ENCODE measurements around the gene CX3CL1.
"Not testable (repeated sequence)": the region's sequence is repeated elsewhere in the genome, so short reads cannot be mapped to it uniquely, and the experiment has no call there.

Gene CX3CL1

DNA sequence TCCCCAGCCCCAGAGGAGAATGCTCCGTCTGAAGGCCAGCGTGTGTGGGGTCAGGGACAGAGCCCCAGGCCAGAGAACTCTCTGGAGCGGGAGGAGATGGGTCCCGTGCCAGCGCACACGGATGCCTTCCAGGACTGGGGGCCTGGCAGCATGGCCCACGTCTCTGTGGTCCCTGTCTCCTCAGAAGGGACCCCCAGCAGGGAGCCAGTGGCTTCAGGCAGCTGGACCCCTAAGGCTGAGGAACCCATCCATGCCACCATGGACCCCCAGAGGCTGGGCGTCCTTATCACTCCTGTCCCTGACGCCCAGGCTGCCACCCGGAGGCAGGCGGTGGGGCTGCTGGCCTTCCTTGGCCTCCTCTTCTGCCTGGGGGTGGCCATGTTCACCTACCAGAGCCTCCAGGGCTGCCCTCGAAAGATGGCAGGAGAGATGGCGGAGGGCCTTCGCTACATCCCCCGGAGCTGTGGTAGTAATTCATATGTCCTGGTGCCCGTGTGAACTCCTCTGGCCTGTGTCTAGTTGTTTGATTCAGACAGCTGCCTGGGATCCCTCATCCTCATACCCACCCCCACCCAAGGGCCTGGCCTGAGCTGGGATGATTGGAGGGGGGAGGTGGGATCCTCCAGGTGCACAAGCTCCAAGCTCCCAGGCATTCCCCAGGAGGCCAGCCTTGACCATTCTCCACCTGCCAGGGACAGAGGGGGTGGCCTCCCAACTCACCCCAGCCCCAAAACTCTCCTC lies 10.4 kb downstream of the CX3CL1 start:
- DNase-seq (ENCODE audit: low read depth in 1 of 2, low spot score in 1 of 2), result no peak

DNA sequence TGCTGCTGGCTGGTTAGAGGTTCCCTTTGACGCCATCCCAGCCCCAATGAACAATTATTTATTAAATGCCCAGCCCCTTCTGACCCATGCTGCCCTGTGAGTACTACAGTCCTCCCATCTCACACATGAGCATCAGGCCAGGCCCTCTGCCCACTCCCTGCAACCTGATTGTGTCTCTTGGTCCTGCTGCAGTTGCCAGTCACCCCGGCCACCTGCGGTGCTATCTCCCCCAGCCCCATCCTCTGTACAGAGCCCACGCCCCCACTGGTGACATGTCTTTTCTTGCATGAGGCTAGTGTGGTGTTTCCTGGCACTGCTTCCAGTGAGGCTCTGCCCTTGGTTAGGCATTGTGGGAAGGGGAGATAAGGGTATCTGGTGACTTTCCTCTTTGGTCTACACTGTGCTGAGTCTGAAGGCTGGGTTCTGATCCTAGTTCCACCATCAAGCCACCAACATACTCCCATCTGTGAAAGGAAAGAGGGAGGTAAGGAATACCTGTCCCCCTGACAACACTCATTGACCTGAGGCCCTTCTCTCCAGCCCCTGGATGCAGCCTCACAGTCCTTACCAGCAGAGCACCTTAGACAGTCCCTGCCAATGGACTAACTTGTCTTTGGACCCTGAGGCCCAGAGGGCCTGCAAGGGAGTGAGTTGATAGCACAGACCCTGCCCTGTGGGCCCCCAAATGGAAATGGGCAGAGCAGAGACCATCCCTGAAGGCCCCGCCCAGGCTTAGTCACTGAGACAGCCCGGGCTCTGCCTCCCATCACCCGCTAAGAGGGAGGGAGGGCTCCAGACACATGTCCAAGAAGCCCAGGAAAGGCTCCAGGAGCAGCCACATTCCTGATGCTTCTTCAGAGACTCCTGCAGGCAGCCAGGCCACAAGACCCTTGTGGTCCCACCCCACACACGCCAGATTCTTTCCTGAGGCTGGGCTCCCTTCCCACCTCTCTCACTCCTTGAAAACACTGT lies 11.3 kb downstream of the CX3CL1 start:
- DNase-seq (ENCODE audit: low read depth in 1 of 2, low spot score in 1 of 2), result no peak

DNA sequence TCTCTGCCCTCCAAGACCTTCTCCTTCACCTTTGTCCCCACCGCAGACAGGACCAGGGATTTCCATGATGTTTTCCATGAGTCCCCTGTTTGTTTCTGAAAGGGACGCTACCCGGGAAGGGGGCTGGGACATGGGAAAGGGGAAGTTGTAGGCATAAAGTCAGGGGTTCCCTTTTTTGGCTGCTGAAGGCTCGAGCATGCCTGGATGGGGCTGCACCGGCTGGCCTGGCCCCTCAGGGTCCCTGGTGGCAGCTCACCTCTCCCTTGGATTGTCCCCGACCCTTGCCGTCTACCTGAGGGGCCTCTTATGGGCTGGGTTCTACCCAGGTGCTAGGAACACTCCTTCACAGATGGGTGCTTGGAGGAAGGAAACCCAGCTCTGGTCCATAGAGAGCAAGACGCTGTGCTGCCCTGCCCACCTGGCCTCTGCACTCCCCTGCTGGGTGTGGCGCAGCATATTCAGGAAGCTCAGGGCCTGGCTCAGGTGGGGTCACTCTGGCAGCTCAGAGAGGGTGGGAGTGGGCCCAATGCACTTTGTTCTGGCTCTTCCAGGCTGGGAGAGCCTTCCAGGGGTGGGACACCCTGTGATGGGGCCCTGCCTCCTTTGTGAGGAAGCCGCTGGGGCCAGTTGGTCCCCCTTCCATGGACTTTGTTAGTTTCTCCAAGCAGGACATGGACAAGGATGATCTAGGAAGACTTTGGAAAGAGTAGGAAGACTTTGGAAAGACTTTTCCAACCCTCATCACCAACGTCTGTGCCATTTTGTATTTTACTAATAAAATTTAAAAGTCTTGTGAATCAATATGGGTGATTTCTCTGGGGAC lies 12.2 kb downstream of the CX3CL1 start:
- no peak for DNase-seq (ENCODE audit: low read depth in 1 of 2, low spot score in 1 of 2)

DNA sequence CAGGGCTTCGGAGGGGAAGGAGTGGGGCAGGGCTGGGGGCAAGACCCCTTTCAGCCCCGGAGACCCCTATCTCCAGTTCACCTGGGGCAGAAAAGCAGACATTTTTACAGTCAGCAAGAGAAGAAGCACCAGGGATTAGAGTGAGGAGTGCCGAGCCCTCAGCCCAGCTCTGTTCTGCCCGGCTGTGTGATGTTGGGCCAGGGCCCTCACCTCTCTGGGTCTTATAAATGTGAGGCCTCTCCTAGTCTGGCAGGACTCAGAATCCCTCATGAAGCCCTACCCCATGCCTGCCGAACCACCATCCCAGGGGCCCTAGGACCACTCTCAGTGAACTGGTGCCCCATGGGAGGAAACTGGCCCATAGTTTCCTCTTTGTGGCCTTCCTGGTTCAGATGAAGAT lies 12.8 kb downstream of the CX3CL1 start:
- DNase-seq (ENCODE audit: low read depth in 1 of 2, low spot score in 1 of 2), result no peak

DNA sequence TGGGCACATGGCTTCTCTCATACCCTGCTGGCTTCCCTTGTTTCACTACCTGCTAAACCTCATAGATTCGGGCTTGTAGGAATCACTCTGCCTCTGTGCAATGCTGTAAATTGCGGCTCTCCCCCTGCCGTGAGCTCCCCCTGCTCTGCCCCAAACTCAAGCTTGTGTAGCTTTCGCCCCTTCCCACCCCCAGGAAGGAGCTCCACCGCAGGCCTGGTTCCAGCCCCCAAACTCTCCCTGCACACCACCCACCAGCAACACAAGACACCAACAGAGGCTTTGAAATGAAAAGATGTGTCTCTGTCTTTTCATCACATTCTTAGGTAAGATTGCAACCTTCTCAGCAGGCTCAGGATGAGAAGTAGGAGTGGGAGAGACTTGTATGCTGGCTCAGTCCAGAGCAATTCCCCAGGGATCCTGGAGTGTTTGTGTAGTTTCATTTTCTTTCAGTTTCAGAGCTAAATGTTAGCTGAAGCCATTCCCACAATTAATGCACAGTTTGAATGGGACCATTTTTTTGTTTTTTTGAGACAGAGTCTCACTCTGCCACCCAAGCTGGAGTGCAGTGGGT lies 14.2 kb downstream of the CX3CL1 start:
- no peak for DNase-seq (ENCODE audit: low read depth in 1 of 2, low spot score in 1 of 2)

DNA sequence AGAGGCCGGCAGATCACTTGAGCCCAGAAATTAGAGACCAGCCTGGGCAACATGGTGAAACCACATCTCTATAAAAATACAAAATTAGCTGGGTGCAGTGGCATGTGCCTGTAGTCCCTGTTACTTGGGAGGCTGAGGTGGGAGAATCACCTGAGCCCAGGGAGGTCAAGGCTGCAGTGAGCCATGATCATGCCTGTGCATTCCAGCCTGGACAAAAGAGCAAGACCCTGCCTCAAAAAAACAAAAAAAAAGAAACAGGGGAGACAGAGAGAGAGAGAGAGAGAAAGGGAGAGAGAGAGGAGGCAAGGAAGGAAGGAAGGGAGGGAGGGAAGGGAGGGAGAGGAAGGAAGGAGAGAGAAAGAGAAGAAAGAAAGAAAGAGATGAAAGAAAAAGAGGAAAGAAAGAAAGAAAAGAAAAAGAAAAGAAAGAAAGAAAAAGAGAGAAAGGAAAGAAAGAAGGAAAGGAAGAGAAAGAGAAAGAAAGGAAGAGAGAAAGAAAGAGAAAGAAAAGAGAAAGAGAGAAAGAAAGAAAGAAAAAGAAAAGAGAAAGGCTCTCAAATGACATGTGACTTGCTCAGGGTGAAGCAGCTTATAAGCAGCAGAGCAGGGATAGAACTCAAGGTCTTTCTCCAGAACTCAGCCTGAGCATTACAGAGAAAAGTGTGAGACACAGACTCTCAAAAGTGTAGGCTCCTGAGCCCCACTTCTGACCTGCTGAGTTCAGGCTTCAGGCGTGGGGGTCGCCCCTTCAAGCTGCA lies 15.5 kb downstream of the CX3CL1 start:
- no peak for DNase-seq (ENCODE audit: low read depth in 1 of 2, low spot score in 1 of 2)

DNA sequence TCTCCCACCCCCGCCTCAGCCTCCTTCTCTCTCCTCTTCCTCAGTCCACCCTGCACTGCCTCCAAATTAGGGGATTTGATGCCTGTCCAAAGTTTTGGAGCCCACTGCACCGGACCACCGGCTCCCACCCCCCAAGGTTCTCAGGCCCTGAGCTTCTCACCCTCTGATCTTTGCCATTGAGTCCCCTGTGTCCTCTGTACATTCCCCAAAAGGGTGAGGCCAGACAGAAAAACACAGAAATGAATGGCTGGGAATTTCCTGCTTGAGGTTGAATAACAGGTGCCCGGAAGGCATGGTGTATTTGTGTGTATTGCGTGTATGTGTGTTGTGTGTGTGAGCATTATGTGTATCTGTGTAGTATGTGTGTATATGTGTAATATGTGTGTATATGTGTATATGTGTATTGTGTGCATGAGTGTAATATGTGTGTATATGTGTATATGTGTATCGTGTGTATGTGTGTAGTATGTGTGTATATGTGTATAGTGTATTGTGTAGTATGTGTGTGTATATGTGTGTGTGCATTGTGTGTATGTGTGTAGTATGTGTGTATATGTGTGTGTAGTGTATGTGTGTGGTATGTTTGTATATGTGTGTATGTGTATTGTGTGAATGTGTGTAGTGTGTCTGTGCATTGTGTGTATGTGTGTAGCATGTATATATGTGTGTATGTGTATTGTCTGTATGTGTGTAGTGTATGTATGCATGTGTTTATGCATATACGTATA lies 16.2 kb downstream of the CX3CL1 start:
- no peak for DNase-seq (ENCODE audit: low read depth in 1 of 2, low spot score in 1 of 2)

DNA sequence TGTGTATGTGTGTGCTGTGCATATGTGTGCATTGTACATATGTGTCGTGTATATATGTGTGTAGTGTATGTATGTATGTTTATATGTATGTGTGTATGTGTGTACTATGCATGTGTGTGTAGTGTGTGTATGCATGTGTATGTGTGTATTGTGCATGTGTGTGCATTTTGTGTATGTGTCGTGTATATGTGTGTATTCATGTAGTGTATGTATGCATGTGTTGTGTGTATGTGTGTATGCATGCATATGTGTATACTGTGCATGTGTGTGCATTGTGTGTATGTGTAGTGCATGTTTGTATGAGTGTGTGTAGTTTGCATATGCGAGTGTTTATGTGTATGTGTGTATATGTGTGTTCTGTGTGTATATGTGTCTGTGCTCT lies 16.8 kb downstream of the CX3CL1 start:
- no peak for DNase-seq (ENCODE audit: low read depth in 1 of 2, low spot score in 1 of 2)

DNA sequence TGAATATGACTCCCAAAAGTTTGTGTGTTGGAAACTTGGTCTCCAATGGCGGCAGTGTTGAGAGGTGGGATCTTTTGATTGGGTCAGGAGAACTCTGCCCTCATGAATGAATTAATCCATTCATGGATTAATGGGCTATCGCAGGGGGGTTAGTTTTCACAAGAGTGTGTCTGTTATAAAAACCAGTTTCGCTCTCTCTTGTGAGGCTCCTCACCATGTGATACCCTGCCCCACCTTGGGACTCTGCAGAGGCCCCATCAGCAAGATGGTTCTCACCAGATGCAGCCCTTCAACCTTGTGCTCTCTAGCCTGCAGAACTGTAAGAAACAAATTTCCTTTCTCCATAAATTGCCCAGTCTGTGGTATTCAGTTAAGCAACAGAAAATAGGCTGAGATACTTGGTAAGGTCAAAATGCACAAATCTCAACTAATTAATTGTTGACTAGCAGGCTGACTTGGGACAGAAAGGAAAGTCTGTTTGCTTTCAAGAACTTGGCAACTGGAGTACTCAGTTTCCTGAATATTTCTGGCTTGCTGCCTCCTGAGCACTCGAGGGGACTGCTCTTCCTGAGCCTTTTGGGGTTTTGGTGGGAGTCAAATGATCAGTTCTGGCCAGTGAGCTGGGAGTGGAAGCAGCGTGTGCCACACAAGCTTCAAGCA lies 18.5 kb downstream of the CX3CL1 start:
- DNase-seq (ENCODE audit: low read depth in 1 of 2, low spot score in 1 of 2), result no peak

DNA sequence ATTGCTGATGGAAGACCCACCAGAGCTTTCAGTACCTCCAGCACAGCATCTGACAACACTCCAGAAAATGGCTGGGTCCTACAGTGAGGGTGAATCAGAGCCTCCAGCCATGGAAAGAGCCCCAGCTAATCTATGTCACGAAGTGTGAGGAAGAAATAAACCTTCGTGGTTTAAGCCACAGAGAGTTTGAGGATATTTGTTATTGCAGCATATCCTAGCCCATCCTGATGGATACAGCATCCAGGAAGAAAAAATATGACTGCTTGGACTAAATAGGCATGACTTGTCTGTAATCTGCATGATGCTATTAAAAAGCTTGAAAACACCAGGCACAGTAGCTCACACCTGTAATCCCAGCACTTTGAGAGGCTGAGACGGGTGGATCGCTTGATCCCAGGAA lies 19.0 kb downstream of the CX3CL1 start:
- DNase-seq (ENCODE audit: low read depth in 1 of 2, low spot score in 1 of 2), result no peak

DNA sequence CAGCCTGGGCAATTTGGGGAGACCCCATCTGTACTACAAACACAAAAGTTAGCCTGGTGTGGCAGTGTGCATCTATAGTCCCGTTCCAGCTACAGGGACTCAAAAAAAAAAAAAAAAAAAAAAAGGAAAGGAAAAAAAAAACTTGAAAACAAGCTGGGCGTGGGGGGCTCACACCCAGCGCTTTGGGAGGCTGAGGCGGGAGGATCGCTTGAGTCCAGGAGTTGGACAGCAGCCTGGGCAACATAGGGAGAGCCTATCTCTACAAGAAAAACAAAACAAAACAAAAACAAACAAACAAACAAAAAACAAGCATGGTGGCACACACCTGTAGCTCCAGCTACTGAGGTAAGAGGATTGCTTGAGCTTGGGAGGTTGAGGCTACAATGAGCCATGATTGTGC lies 19.4 kb downstream of the CX3CL1 start:
- DNase-seq (ENCODE audit: low read depth in 1 of 2, low spot score in 1 of 2), result no peak

DNA sequence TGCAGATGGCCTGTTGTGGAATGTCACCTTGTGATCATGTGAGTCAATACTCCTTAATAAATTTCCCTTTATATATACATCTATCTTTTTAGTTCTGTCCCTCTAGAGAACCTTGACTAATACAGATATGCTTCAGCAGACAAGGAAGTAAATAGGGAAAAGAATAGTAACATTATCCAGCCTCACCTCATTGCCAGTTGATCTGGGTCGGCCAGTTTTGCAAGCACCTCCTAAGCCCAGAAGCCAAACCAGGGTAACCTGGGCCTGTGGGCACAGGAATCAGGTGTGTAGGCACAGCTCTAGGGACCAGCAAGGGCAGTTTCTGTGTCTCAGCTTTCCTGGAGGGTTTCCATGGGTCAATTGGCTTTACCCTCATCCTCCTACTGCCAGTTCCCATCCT lies 20.4 kb downstream of the CX3CL1 start:
- no peak for DNase-seq (ENCODE audit: low read depth in 1 of 2, low spot score in 1 of 2)

DNA sequence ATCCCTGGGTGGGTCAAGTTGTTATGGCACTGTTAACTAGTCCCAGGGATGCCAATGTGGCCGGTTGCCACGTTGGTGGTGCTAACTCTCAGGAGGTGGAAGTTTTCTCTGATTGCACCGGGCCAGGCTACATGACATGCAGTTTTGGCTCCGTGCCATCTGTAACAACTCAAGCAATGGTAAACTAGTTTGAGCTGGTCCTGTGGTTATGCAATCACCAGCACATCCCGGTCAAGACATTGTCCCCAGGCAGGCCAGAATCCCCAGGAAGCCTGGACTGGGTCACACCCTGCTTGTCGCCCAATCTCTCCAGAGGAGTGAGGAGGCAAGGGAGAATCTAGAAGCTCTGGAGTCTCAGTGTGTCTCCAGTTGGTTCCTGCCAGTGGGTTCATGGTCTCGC lies 22.2 kb downstream of the CX3CL1 start:
- no peak for DNase-seq (ENCODE audit: low read depth in 1 of 2, low spot score in 1 of 2)

DNA sequence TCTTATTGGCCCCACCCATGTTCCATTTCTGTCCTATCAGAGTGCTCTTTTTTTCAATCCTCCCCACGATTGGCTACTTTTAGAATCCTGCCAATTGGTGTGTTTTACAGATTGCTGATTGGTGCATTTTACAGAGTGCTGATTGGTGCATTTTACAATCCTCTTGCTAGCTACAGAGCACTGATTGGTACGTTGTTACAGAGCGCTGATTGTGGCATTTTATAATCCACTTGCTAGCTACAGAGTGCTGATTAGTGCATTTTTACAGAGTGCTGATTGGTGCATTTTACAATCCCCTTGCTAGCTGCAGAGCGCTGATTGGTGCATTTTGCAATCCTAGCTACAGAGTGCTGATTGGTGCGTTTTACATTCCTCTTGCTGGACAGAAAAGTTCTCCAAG lies 22.7 kb downstream of the CX3CL1 start:
- DNase-seq (ENCODE audit: low read depth in 1 of 2, low spot score in 1 of 2), result no peak

DNA sequence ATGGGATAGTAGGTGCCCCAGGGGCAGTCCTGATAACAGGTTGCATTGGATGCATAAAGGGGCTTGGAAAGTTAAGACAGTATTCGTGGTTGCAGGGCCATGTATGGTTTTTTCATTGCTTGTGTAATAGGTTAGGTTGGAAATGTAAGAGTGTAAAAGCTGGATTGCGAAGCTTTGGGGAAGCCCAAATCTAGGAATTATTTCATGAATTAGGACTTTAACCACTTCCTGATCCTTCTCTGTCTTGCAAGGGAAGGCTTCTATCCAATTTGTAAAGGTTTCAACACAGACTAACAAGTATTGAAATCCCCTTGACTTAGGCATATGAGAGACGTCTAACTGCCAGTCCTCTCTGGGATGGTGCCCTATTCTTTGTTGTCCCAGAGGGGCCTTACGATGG lies 24.5 kb downstream of the CX3CL1 start:
- no peak for DNase-seq (ENCODE audit: low read depth in 1 of 2, low spot score in 1 of 2)

DNA sequence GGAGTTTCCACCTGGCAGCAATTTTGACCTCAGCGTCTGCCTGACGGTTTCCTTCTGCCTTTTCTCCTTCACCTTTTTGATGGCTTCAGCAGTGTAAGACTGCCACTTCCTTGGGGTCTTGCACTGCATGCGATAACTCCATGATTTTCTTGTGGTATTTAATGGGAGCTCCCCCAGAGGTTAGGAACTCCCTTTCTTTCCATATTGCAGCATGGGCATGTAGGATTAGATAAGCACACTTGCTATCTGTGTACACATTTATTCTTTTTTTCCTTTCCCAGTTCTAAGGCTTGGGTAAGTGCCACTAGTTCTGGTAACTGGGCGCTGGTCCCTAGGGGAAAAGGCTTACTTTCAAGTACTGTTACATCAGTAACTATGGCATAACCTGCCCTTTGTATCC lies 25.2 kb downstream of the CX3CL1 start:
- DNase-seq (ENCODE audit: low read depth in 1 of 2, low spot score in 1 of 2), result not testable (repeated sequence)

DNA sequence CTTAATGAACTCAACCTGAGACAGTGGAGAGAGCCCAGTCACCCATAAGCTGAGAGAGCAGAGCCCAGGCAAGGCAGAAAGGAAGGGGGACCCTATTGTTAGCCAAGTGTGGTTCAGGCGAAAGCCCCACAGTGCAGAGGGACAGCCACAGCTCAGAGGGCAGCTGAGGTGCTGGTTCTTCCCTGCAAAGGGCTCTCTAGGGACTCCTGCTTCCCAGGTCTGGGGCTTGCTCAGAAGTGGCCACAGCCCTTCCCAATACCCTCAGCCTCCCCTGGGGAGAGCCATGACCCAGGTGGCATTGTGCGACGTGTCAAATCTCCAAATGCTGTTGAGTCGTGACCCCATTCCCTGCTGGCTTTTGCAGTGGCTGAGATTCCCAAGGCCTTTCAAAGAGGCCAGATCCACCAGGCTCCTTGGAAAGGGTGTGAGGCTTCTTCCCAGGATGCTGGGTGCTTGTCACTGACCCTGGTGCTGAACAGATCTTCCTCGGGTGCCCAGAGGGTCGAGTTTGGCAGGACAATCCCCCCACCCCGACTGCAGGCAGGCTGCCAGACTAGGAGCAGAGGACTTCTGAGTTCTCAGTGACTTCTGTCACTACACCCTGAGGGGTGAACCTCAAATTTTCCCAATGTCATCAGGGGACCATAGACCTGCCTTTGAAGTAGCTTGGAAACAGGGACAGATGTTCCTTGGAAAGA lies 29.8 kb downstream of the CX3CL1 start:
- no peak for DNase-seq (ENCODE audit: low read depth in 1 of 2, low spot score in 1 of 2)

DNA sequence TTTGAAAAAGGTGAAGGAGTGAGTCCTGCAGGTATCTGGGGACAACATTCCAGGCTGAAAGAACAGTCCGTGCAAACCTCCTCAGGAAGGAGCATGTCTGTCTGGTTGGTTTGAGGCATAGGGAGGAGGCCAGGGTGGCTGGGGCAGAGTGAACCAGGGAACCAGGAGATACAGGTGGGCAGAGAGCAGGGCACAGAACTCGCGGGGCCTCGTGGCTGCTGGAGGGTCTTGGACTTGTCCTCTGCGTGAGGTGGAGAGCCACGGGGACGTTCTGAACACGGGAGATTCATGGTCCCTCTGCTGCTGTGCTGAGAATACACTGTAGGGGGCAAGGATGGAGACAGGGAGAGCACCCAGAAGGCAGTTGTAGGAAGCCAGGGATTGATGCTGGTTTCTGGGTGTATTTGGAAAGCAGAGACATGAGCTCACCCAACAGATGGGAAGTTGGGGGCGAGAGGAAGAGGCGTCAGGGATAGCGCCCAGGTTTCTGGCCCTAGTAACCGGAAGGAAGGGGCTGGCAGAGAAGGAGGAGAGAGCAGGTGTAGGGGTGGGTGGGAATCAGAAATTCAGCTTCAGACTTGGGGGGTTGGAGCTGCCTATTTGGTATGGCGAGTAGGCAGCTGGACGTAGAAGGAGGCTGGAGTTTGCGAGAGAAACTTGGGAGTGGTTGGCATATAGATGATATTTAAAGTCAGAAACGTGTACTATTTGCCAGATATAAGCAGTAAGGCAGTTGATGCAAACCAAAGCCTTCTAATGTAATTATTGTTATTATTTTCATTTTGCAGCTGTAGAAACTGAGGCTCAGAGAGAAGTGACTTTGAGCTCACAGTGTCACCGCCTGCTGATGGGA lies 31.9 kb downstream of the CX3CL1 start, which contains the start of gene CCL17:
TSS of gene CCL17 (plus strand) at position 803 of the 853 bp plus-strand sequence. CDS start 9,166 bp downstream, outside the sequence.
- DNase-seq (ENCODE audit: low read depth in 1 of 2, low spot score in 1 of 2), result no peak

Measured in stimulated activated CD4-positive, alpha-beta T cell treated with anti-CD3 and anti-CD28 coated beads, Interleukin-15, amount 100 ng/mL, for 1 hour (primary cell).